Esophagus squamous epithelium (tissue), 5 donors: ENCODE results near the gene NTN5. TPM values are rescaled to one million over a fixed set of nuclear protein-coding genes. Genes with fewer than 3 reads are reported as not detected.
"Not testable (repeated sequence)": the region's sequence is repeated elsewhere in the genome, so short reads cannot be mapped to it uniquely, and the experiment has no call there.

Experiments
- DNase-seq: peaks from one replicate; lab custom pipeline; 2025; lab: John Stamatoyannopoulos, UW
- H3K27ac ChIP-seq, 4 donors: fragments of 200-600 bp; sonication (generic); one replicate each; pipeline ENCODE4 v1.5.1; 2016 to 2019; ENCODE audit warnings: mild to moderate bottlenecking in 1 of 4
- H3K27me3 ChIP-seq, 4 donors: fragments of 200-600 bp; sonication (generic); 1 replicate in 3 of 4; 2 replicates in 1 of 4; pipeline versions ENCODE4 v1.5.1 to v1.6.0; 2017 to 2021; ENCODE audit warnings: antibody characterized with exemption in 1 of 4
- H3K36me3 ChIP-seq, 3 donors: fragments of 200-600 bp; sonication (generic); one replicate each; pipeline ENCODE4 v1.5.1; 2016 to 2019
- H3K4me1 ChIP-seq, 3 donors: fragments of 200-600 bp; sonication (generic); one replicate each; pipeline ENCODE4 v1.5.1; 2017 to 2019
- H3K4me3 ChIP-seq, 4 donors: fragments of 200-600 bp; sonication (generic); 1 replicate in 3 of 4; 2 replicates in 1 of 4; pipeline ENCODE4 v1.5.1; 2016 to 2019; ENCODE audit warnings: mild to moderate bottlenecking in 2 of 4, moderate library complexity in 1 of 4
- H3K9me3 ChIP-seq, 3 donors: fragments of 200-600 bp; sonication (generic); one replicate each; pipeline ENCODE4 v1.5.1; 2016 to 2019
- POLR2A ChIP-seq, 4 donors: fragments of 450-650 bp; IDR thresholded peaks; one replicate each; pipeline ENCODE4 v1.6.1; 2017; ENCODE audit warnings: antibody characterized with exemption in 4 of 4, mild to moderate bottlenecking in 4 of 4, moderate library complexity in 3 of 4
- WGBS, 2 donors: methylation state at CpG; one replicate each; pipeline ENCODE4 v1.1.5; 2018; 5-methylcytosine and 5-hydroxymethylcytosine counted together
- intact Hi-C: fragments of 100-400 bp; cut with DNase I; formaldehyde crosslinking; loops from one replicate; pipeline ENCODE4 v1.15.0; 2022
- total RNA-seq, 4 donors: library from RNA; depleted of rRNA; stranded (reverse); fragments of >200 nt; gene quantifications; one replicate each; pipeline ENCODE4 v1.1.0, GENCODE V29; 2016
- TF ChIP-seq, protein P1 (sequence below), 6 experiments: fragments of 450-650 bp in 4 of 6; fragments of 200-600 bp in 2 of 6; sonication (generic) in 2 of 6; IDR thresholded peaks; one replicate each; pipeline ENCODE4 v1.5.1; 2016 to 2019; ENCODE audit warnings: antibody characterized with exemption in 6 of 6, mild to moderate bottlenecking in 4 of 6, moderate library complexity in 4 of 6
- donor health status: DM: yes; HTN: yes; CAD: no.

Gene NTN5
- total RNA-seq, 4 donors from 2014 or later: 0.57 TPM; not detected in 3

DNA sequence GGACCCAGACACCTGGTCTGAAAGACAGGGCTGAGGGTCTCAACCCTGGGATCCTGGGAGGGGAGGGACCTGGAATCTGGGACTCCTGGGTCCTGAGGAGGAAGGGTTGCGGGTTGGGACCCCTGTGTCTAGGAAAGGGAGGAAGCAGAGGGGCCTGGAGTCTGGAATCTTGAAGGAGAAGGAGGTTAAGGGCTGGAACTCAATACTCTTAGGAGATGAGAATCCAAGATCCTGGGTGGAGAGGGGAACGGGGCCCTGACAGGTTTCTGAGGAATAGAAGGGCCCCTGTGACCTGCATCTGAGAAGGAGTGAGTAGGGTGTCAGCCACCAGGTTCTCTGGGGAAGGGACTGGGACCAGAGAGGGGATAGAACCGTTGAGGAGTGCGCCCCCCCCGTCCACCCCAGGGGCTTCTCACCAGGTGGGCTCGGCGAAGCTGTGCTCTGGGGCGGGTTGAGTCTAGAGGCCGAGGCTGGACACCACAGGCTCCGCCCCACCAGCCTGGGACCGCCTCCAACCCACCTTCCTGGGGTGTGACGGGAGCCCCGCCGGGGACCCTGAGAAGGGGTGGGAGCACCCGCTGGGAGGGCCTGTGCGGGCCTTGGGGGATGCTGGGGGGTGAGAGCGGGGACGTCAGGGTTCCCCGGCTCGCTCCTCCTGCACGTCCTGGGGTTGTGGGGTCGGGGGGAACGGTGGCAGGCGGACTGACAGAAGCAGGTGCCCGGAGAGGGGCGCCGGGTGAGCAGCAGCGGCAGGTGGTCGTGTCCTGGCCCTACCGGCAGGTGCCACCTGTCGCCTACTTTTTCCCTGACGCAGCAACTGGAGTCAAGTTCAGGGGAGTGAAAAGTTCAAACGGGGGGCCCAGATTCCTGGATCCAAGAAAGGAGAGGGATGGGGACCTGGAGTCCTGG is 46.7 kb upstream of the NTN5 start, which contains the start of gene MAMSTR:
MAMSTR (minus strand) TSS at position 463 of the 909 bp plus-strand sequence. CDS start 694 bp downstream, outside the sequence.
- Histone ChIP-seq H3K27me3 (no peaks in the 10 kb centered on the region), H3K4me1 (peaks cover 23 to 69% (median 46%) of the 10 kb centered on the region in 3 donors), H3K4me3 (peak within 1 kb of the TSS; percentile 40 to 75 (median 60)), H3K27ac (peak within 1 kb of the TSS; percentile 76 to 92 (median 90)), H3K36me3 (peaks cover 0 to 6% (median 0%) of the 10 kb centered on the region in 3 donors), H3K9me3 (no peaks in the 10 kb centered on the region)
- DNase-seq: no peak
- TF ChIP-seq POLR2A (IDR thresholded peaks at IDR 0.05): no peak
- TF ChIP-seq, protein P1, sequence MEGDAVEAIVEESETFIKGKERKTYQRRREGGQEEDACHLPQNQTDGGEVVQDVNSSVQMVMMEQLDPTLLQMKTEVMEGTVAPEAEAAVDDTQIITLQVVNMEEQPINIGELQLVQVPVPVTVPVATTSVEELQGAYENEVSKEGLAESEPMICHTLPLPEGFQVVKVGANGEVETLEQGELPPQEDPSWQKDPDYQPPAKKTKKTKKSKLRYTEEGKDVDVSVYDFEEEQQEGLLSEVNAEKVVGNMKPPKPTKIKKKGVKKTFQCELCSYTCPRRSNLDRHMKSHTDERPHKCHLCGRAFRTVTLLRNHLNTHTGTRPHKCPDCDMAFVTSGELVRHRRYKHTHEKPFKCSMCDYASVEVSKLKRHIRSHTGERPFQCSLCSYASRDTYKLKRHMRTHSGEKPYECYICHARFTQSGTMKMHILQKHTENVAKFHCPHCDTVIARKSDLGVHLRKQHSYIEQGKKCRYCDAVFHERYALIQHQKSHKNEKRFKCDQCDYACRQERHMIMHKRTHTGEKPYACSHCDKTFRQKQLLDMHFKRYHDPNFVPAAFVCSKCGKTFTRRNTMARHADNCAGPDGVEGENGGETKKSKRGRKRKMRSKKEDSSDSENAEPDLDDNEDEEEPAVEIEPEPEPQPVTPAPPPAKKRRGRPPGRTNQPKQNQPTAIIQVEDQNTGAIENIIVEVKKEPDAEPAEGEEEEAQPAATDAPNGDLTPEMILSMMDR (IDR thresholded peaks at IDR 0.05): no peak
- intact Hi-C loops: no loop called here
- 69 to 80% methylated on average over 5 to 17 of the region's 33 CpGs for WGBS, 2 donors

DNA sequence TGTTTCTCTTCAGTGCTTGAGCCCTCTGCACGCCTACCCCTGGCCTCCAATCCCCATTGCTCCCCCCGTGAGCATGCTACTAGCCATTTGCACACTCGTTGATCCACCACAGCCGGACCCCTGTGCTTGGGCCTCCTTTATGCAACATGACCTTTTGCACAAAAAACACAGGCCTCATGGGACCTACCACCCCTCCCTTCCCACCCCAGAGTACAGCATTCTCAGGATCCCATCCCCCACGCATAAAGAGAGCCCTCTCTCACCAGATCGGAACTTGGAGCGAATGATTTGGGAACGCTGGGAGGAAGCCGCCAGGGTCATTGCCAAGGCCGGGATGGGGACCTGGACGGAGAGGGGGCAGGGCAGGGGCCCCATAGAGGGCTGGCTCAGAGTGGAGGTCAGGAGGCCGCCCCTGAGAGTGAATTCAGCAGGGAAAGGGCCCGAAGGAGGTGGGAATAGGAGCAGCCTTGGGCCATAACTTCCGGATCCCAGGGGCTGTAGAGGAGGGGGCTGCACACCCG is 46.0 kb upstream of the NTN5 start:
- TF ChIP-seq POLR2A (IDR thresholded peaks at IDR 0.05): no peak
- TF ChIP-seq, protein P1 (IDR thresholded peaks at IDR 0.05): no peak
- intact Hi-C loops: no loop called here
- DNase-seq: no peak
- peaks cover 23 to 67% (median 41%) of the 10 kb centered on the region in 3 donors for H3K4me1 ChIP-seq
- H3K27me3 ChIP-seq: no peaks in the 10 kb centered on the region
- peak overlapping the region in 2 of 4 donors; percentile 38 to 92 for H3K27ac ChIP-seq
- WGBS, 2 donors: 66 to 80% methylated on average over 6 to 15 of the region's 15 CpGs
- no peaks in the 10 kb centered on the region for H3K36me3 ChIP-seq
- no peak overlapping the region for H3K4me3 ChIP-seq
- H3K9me3 ChIP-seq: no peaks in the 10 kb centered on the region

DNA sequence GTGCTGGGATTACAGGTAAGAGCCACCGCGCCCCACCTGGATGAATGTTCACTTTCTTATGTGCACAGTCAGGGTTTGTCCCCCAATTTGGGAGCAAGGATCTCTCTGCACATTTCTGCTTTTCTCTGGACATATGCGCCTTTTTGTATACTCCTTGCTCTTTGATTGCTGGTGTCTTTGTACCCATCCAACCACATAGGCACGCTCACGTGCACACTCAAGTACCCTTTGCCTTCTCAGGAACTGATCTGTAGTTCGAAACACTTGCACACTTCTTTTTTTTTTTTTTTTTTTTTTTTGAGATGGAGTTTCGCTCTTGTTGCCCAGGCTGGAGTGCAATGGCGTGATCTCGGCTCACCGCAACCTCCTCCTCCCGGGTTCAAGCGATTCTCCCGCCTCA is 45.3 kb upstream of the NTN5 start:
- H3K27ac ChIP-seq, H3K9me3 ChIP-seq, H3K36me3 ChIP-seq, DNase-seq, H3K27me3 ChIP-seq, intact Hi-C loops, H3K4me3 ChIP-seq: not testable (repeated sequence)
- WGBS, 2 donors: 97 to 99% methylated on average over 7 to 10 of the region's 13 CpGs
- peaks cover 29 to 73% (median 46%) of the 10 kb centered on the region in 3 donors for H3K4me1 ChIP-seq

DNA sequence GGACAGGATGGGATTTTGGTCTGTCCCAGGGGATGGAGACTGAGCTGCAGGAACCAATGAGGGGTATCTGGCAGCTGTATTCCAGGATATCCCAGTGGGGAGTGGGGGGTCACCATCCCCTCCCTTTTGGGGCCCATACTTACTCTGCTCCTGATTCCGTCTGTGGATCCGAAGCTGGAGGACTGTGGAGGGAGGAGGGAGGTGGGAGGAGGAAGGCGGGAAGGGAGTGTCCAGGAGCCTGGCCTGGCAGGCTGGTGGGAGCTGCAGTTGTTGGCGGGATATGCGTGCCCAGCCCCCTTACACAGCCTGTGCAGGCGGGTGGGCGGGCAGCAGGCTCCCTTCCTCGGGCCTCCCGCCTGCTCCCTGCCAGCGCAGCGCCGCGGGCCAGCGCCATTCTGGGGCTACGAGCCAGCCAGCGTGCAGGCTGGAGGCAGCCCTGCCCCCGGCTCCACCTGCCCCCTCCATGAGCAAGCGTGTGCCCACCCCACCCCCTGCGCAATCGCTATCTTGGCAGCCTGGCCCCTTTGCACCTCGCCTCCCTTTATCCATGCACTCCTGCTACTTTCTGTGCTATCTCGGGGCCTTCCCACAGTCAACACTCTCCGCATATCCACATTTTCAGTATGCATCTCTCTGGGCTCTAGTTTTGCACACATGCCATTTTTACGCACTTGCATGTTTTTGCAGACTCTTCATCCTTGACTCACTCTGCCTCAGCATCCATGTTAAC is 43.9 kb upstream of the NTN5 start:
- no peak for DNase-seq
- no peaks in the 10 kb centered on the region for H3K27me3 ChIP-seq
- 18 to 21% methylated on average over 9 to 23 of the region's 24 CpGs for WGBS, 2 donors
- H3K36me3 ChIP-seq: no peaks in the 10 kb centered on the region
- H3K4me1 ChIP-seq: peaks cover 33 to 79% (median 51%) of the 10 kb centered on the region in 3 donors
- H3K27ac ChIP-seq: peak overlapping the region; percentile 82 to 93 (median 86)
- H3K4me3 ChIP-seq: peak overlapping the region in 3 of 4 donors; percentile 25 to 48 (median 33)
- H3K9me3 ChIP-seq: no peaks in the 10 kb centered on the region
- TF ChIP-seq, protein P1 (IDR thresholded peaks at IDR 0.05): no peak
- no peak for TF ChIP-seq POLR2A (IDR thresholded peaks at IDR 0.05)
- intact Hi-C loops: no loop called here

DNA sequence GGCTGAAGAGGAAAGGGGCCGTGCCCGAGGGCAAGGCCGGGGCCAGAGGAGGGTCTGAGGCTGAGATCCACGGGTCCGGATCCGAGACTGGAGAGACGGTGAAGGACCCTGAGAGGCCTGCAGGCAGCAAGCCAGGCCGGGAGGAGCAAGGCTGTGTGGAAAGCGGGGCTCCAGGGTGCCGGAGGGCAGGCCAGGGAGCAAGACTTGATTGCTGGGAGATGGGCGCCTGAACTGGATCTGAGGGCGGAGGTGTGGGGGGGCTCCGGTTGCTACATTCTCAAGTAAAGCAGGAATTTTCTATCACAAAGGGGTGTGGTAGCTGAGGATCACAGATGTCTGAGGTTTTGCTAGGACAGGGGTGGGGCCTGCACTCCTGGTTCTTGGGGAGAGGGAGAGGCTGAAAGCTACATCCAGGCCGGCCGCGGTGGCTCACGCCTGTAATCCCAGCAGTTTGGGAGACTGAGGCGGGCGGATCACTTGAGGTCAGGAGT is 42.9 kb upstream of the NTN5 start:
- Histone ChIP-seq H3K27ac (peak overlapping the region; percentile 82 to 93 (median 91)), H3K27me3 (no peaks in the 10 kb centered on the region), H3K9me3 (no peaks in the 10 kb centered on the region), H3K4me3 (peak overlapping the region in 3 of 4 donors; percentile 43 to 85 (median 53)), H3K36me3 (no peaks in the 10 kb centered on the region), H3K4me1 (peaks cover 33 to 72% (median 48%) of the 10 kb centered on the region in 3 donors)
- DNase-seq: no peak
- 27 to 49% methylated on average over 11 to 19 of the region's 19 CpGs for WGBS, 2 donors
- intact Hi-C loops: no loop called here
- TF ChIP-seq, protein P1 (IDR thresholded peaks at IDR 0.05): no peak
- TF ChIP-seq POLR2A (IDR thresholded peaks at IDR 0.05): no peak
